Activated gamma-delta T cell treated with anti-CD3 and anti-CD28 coated beads, Interleukin-2, amount 50 U/mL, for 16 hours (primary cell): ENCODE results near the gene RAB27B.

Source experiments
- DNase-seq: peaks from one replicate; pipeline ENCODE4 v3.0.0-alpha.2; 2020; ENCODE audit warnings: low read depth

RAB27B gene

GRCh38 chr18:54867131-54867530 is 38.9 kb downstream of the RAB27B start:
- DNase-seq, result no peak

GRCh38 chr18:54871231-54871630 is 43.0 kb downstream of the RAB27B start:
- no peak for DNase-seq

GRCh38 chr18:54872681-54873080 is 44.4 kb downstream of the RAB27B start:
- no peak for DNase-seq

GRCh38 chr18:54873884-54874255 is 45.6 kb downstream of the RAB27B start:
- no peak for DNase-seq

GRCh38 chr18:54875063-54875462 is 46.8 kb downstream of the RAB27B start:
- DNase-seq, result no peak

- DNase-seq, result no peak
Observed at GRCh38 chr18:54877076-54877475, 48.8 kb downstream of the RAB27B start.

- DNase-seq, result no peak
Observed at GRCh38 chr18:54878159-54878622, 49.9 kb downstream of the RAB27B start.

- DNase-seq, result no peak
Observed at GRCh38 chr18:54878659-54879358, 50.5 kb downstream of the RAB27B start.

- no peak for DNase-seq
Observed at GRCh38 chr18:54879691-54880090, 51.4 kb downstream of the RAB27B start.

- DNase-seq, result no peak
Observed at GRCh38 chr18:54880395-54881105, 52.3 kb downstream of the RAB27B start.

- DNase-seq, result no peak
Observed at GRCh38 chr18:54881229-54881768, 53.0 kb downstream of the RAB27B start.

- DNase-seq, result no peak
Observed at GRCh38 chr18:54882318-54882717, 54.0 kb downstream of the RAB27B start.

- no peak for DNase-seq
Observed at GRCh38 chr18:54883816-54884604, 55.7 kb downstream of the RAB27B start.

- DNase-seq, result no peak
Observed at GRCh38 chr18:54888378-54888777, 60.1 kb downstream of the RAB27B start.

- no peak for DNase-seq
Observed at GRCh38 chr18:54888933-54889332, 60.7 kb downstream of the RAB27B start.

GRCh38 chr18:54899500-54899899 is 71.2 kb downstream of the RAB27B start:
- no peak for DNase-seq

GRCh38 chr18:54900290-54900689 is 72.0 kb downstream of the RAB27B start:
- no peak for DNase-seq

- DNase-seq, result no peak
Observed at GRCh38 chr18:54904581-54904980, 76.3 kb downstream of the RAB27B start.

- DNase-seq, result no peak
Observed at GRCh38 chr18:54905629-54906028, 77.4 kb downstream of the RAB27B start.

GRCh38 chr18:54906331-54907185 is 78.3 kb downstream of the RAB27B start:
- DNase-seq, result no peak

- DNase-seq, result no peak
Observed at GRCh38 chr18:54909538-54909937, 81.3 kb downstream of the RAB27B start.
